HG03025 (cell line): ENCODE measurements around the gene CHRNA9.
"Not testable (repeated sequence)": the region's sequence is repeated elsewhere in the genome, so short reads cannot be mapped to it uniquely, and the experiment has no call there.

Source experiments
- ATAC-seq: cut with Tn5 transposase; IDR thresholded peaks from one replicate; pipeline ENCODE4 v1.9.1; 2021; ENCODE audit warnings: mild to moderate bottlenecking, moderate library complexity; ENCODE audit not compliant: unreplicated experiment, low FRiP score

The CHRNA9 gene, protein sequence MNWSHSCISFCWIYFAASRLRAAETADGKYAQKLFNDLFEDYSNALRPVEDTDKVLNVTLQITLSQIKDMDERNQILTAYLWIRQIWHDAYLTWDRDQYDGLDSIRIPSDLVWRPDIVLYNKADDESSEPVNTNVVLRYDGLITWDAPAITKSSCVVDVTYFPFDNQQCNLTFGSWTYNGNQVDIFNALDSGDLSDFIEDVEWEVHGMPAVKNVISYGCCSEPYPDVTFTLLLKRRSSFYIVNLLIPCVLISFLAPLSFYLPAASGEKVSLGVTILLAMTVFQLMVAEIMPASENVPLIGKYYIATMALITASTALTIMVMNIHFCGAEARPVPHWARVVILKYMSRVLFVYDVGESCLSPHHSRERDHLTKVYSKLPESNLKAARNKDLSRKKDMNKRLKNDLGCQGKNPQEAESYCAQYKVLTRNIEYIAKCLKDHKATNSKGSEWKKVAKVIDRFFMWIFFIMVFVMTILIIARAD

DNA sequence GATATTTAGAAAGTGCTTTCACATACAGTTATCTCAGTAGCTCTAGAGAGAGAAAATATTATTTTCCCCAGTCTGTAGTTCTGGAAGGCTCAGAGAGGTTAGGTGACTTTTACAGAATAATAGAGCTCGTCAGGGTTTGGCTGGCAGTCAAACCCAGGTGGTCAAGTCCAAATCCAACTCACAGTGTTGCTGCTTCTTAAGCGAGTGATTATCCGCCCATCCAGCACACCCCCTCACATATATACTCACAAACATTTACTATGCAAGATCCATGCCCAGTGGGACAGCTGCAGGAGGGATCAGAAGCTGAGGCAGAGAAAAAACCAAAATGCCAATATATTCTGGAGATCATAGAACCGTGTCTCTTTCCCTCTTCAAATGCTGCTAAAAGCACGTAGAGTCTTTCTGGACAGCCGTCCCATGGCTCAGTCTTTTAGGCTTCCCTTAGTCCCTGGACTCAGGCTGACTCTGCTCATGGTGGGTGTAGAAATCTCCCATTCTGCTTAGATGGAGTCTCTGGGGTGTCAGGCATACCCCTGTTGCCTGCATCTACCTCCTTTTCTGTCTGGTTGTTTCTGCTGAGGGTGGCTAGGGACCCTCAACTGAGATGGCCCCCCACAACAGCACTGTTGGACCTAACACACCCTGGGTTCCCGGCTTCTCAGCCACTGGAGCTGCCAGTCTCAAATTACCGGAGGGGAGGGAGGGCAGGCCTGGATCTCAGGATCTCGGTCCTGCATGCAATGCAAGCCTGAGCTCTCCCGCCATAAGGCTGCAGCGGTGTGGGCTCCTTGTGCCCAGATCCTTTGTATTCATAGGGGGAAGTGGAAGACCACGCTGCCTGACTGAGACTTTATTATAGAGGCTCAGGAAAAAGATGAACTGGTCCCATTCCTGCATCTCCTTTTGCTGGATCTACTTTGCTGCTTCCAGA, at the start of gene CHRNA9:
Gene CHRNA9, plus strand, starts transcription at position 743 of the 934 bp plus-strand sequence. Its CDS starts 135 bp downstream, at position 878.
- ATAC-seq: no peak

DNA sequence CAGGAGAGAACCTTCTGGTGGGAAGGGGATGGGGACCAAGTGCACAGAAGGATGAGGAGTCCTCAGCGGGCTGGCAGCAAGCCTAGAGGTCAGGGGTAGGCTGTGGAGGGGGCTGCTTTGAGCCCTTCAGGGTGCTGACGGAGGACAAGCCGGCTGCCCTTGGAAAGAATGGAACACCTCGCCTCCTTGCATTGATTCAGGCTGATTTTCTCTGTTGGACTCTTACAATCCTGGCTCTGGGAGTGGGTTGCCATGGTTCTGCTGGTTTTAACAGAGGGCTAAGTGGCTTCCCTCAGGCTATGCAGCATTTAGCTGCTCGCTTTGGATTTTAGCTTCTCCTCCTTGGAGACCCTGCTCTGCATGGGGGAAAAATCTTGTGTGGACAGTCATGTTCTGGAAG, 49.4 kb upstream of the CHRNA9 start:
- no peak for ATAC-seq

DNA sequence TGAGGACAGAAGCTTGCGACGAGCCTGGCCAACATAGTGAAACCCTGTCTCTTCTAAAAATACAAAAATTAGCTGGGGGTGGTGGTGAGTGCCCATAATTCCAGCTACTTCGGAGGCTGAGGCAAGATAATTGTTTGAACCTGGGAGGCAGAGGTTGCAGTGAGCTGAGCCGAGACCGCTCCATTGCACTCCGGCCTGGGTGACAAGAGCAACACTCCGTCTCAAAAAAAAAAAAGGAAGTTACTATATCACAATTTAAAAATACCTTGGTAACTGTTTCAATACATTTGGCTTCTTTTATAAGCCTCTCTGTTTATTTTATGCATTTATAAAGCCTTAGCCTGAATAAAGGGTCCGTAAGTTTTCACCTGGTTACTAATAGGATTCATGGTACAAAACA, 46.6 kb upstream of the CHRNA9 start:
- no peak for ATAC-seq

DNA sequence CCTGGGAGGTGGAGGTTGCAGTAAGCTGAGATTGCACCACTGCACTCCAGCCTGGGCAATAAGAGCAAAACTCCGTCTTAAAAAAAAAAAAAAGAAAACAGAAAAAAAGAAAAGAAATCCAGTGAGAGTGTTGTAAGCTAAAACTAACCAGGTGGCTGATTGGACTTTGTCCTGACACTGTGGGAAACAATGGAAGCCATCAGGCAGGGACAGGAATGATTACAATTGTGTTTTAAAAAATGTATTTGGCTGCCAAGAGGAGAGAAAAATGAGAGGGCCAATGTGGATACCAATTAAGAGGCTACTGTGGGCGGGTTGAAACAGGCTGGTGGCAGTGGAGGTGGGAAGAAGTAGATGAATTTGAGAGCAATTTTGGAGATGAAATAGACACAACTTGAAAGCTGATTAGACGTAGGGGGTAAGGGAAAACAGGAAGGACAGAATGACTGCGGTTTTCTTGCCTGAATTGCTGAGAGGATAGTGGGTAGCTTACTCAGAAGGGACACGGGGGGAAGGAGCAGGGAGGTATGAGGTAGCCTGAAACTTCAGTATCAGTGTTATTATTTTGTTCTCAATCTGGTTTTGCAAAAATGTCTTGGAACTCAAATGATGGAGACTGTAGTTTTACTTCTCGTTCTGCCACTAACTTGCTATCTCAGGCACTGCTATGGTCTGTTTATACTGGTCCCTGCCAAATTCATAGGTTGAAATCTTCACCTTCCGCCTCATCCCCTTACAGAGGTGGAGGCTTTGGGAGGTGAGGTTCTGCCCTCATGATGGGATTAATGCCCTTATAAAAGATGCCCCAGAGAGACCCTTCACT, 45.6 kb upstream of the CHRNA9 start:
- no peak for ATAC-seq

DNA sequence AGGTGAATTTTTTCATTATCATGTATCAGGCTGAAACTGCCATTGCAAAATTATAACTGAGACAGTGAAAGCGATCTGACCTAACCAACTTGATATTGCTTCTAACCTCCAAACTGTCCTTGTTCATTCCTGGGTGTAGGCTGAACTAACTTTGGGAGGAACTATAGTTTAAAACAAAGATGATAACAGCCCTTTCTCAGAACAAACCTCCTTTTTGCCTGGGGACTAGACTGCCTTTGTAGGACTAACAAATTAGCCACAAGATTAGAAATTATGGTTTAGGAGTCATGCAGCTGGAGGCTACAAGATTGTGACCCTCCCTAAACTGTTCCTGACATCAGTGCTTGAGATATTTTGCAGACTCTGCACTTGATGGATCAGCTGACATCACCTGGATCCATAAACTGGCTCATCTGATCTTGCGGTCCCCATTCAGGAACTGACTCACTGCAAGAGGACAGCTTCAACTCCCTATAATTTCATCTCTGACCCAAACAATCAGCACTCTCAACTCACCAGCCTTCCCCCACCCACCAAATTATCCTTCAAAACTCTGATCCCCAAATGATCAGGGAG, 44.4 kb upstream of the CHRNA9 start:
- ATAC-seq: not testable (repeated sequence)

DNA sequence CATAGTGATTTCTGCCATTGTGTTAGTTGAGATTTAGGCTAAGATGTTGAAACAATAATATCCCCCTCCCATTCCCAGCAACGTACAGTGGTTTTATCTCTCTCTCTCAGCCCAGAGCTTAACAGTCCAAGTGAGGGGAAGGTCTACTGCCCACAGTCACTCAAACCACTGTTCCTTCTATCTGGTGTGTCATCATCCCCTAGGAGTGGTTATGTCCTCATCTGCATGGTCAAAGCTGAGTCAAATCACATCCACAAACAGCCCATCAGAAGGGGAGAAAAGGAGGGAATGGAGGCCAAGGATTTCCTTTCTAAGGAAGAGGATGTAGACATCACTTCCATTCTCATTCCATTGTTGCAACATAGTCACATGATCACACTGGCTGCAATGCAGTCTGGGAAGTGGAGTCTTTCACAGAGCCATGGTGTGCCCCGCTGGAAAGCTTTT, 42.8 kb upstream of the CHRNA9 start:
- no peak for ATAC-seq

DNA sequence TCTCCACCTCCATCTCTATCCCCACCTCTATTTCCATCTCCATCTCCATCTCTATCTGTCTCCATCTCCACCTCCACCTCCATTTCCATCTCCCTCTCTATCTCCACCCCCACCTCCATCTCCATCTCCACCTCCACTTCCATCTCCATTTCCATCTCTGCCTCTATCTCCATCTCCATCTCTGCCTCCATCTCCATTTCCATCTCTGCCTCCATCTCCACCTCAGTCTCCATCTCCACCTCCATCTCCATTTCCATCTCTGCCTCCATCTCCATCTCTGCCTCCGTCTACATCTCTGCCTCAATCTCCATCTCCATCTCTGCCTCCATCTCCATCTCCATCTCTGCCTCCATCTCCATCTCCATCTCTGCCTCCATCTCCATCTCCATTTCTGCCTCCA, 40.8 kb upstream of the CHRNA9 start:
- ATAC-seq: no peak

DNA sequence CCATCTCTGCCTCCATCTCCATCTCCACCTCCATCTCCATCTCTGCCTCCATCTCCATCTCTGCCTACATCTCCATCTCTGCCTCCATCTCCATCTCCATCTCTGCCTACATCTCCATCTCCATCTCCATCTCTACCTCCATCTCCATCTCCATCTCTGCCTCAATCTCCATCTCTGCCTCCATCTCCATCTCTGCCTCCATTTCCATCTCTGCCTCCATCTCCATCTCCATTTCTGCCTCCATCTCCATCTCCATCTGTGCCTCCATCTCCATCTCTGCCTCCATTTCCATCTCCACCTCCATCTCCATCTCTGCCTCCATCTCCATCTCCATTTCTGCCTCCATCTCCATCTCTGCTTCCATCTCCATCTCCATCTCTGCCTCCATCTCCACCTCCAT, 40.1 kb upstream of the CHRNA9 start:
- ATAC-seq: not testable (repeated sequence)

DNA sequence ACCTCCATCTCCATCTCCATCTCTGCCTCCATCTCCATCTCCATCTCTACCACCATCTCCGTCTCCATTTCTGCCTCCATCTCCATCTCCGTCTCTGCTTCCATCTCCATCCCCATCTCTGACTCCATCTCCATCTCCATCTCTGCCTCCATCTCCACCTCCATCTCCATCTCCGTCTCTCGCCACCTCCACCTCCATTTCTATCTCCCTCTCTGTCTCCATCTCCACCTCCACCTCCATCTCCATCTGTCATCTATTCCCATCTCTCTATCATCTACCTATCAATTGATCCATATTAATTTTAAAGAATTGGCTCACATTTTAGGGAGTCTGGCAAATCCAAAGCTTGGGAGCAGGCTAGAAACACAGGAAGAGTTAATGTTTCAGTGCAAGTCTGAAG, 39.6 kb upstream of the CHRNA9 start:
- ATAC-seq: no peak

DNA sequence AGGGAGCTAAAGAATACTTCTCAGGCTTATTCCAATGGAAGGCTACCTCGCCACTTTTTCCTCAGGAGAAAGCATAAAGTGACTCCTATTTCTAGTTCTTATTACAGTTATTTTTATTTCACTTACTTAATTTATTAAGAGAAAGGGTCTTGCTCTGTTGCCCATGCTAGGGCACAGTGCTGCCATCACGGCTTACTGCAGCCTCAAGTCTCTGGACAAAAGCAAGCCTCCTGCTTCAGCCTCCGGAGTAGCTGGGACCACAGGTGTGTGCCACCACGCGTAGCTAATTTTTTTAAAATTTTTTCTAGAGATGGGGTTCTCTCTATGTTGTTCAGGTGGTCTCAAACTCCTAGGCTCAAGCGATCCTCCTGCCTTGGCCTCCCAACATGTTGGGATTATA, 36.0 kb upstream of the CHRNA9 start:
- ATAC-seq: no peak

DNA sequence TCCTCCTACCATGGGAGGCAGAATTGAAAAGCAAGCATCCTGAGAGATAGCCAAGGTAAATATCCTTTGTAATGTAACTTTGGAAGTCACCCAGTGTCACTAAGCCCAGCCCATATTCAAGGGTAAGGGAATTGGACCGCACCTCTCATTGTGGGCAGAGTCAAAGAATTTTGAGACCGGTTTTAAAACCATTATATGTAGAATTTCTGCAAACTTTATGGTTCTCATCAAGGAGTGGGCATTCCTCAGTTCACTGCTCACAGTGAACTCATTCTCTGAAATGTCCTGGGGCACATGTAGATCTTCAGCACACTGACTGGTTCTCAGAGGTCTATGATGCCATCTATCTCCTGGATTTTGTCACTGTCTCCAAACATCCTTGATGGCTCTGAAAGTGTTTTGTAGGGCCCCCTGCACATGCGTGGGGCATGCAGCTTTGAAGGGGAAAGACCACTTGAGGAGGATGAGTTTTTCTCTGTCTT, 35.3 kb upstream of the CHRNA9 start:
- ATAC-seq: no peak

DNA sequence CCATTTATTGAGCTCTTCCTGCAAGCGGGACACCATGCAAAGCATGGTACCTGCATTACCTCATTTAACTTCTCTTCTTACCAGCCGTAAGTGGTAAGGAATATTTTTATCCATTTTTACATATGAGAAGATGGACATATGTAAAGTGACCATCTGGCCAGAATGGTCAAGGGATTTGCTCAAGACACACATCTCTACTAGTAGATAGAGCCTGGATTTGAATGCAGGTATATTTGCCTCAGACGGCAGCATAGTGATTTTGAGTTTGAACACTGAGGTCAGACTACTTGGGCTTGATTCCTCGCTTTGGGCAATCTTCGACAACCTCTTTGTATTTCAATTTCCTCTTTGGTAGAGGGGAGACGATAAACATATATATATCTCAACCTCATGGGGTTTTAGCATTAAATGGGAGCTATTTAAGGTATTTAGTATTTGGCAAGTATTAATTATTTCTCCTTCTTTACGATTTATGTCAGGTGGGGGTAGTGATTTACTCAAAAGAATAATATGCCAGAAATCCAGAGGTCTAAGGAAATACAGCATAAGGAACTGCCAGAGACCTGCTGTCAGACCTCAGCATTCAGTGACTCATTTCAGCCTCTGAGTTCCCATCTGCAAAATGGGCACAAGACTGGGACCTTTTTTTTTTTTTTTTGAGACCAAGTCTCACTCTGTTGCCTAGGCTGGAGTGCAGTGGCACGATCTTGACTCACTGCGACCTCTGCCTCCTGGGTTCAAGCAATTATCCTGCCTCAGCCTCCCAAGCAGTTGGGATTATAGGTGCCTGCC, 34.6 kb upstream of the CHRNA9 start:
- ATAC-seq: no peak

DNA sequence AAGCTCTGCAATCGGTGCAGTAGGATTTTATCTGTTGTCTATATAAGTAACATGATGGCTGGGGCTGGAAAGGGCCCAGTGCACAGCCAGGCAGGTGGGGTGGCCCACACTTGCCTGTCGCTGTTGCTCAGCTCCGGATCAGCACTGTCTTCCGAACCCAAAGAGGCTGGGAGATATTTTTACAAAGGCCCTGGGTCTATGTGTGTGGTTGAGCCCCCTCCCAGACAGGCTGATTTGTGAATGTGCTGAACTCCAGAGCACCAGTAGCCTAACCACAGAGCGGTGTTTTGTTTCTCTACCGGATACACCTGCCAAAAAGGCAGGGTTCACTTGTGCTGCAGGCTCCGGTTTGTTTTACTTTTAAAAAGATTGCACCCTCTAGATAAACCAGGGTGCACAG, 33.5 kb upstream of the CHRNA9 start:
- ATAC-seq: peak; percentile 91

DNA sequence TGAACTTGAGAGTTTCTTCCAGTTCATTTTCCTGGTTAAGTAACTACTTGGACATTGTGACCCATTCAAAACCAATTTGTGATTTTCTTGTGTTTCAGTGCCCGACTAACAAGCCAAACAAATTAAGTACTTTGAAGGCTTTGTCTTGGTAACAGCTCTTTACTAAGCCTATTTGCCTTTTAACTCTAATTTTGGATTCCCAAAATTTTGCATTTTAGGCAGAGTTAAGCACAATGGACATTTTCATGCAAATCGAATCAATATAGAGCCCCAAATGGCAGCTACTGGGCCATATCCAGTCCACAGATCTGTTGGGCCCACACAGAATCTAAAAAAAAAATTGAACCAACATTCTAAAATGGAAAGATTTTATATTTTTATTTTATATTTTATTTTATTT, 31.4 kb upstream of the CHRNA9 start:
- no peak for ATAC-seq

DNA sequence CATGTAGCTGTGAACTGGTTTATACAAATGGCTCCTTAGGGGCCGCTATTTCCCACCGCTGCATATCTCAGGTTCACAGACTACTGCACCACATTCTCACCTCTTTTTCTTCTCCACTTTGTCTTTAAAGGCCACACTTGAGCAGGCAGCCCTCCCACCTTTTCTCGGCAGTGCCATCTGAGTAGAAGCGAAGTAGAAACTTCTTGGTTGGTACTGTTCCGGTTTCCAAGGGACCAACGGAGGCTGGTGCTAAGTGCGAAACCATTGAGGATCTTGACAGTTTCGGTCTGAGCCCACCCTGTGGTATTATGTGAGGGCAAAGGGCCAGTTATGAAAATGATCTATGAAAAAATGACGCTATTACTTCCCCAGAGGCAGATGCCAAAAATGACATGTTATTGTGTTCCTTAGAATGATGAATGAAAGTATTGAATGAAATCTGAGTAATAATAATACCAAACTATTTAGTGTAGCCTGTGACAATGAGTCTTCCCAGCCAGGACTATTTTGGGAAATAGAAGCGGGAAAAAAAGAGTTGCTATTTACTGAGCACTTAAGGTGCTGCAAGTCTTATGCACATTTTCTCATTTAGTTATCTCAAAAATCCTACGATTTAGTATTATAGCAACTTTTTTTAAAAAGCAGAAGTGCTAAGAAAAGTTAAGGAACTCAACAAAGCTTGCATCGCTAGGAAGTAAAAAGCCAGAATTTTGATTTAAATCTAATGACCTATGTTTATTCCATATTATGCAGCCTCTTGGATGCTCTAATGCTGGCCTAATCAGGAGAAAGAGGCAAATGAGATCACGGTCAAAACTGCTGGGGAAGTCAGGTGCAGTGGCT, 29.6 kb upstream of the CHRNA9 start:
- ATAC-seq: peak; percentile 31

DNA sequence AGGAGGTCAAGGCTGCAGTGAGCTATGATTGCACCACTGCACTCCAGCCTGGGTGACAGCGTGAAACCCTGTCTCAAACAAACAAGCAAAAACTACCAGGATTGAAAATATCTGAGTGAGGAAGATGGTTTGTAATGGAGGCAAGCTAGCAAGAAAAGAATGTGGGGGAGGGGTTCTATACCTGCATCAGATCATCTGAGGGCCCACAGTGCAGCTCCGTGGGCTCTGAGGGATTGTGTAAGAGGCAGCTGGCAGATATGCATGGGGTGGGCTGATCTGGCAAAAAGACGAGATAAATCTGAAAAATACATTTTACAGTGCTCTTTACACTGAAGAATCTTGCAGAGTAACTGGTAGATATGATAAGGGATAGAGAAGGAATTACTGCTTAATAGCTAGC, 28.9 kb upstream of the CHRNA9 start:
- ATAC-seq: no peak

DNA sequence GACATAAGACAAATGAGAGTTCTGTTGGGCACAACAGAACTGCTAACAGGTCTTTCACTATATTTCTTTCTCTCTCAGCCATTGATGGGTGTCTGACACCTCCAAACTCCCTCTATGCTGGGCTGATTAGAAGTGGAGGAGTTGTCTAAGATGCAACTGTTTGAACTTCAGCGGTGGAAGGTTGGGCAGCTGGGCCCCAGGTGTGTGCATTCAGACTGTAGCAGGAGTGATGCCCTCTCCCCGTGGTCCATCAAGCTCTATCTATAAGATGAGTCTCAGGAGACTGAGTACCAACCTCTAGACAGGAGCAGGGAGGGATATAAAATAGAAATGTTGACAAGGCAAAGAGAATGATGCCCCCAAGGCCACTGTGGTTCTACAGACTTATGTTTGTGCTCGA, 28.2 kb upstream of the CHRNA9 start:
- ATAC-seq: no peak
